HCT116 (cell line): ENCODE measurements around the gene OLA1. TPM values are rescaled to one million over a fixed set of nuclear protein-coding genes. Genes with fewer than 3 reads are reported as not detected.

ENCODE experiments used
- ATAC-seq: fragments of 200-7000 bp; cut with Tn5 transposase; 2 replicates; pipeline ENCODE4 v1.9.1; 2020; ENCODE audit warnings: mild to moderate bottlenecking, moderate library complexity
- BruUV-seq: library from RNA; stranded (reverse); fragments of 400-500 nt; replicated peaks from 2 replicates; lab custom pipeline; 2021; lab: Mats Ljungman, UMichigan
- CTCF ChIA-PET: fragments of 300-600 bp; sonication (Branson Sonifier 250); formaldehyde crosslinking; loops from one replicate; lab custom pipeline; 2021; ENCODE audit warnings: antibody characterized with exemption; lab: Charles Lee
- POLR2A ChIA-PET: fragments of 300-600, 350-600 bp; sonication (Branson Sonifier 250); formaldehyde crosslinking; loops from one replicate; lab custom pipeline; 2021; ENCODE audit warnings: antibody characterized with exemption; lab: Charles Lee
- RAD21 ChIA-PET, 2 experiments: fragments of 300-600 bp; sonication (Branson Sonifier 250); formaldehyde crosslinking; loops; one replicate each; lab custom pipeline; 2023; ENCODE audit warnings: low total read pairs in 2 of 2; ENCODE audit not compliant: uncharacterized antibody in 2 of 2, unreplicated experiment in 2 of 2, low non-redundant PET in 1 of 2; lab: Charles Lee
- DNase-seq: peaks from one replicate; pipeline ENCODE4 v3.0.0-alpha.2; 2010; ENCODE audit warnings: low read depth, low spot score
- H2AFZ ChIP-seq: fragments of 200-600 bp; shearing (Covaris generic), sonication (generic); 2 replicates; pipeline ENCODE4 v1.6.1; 2017; ENCODE audit warnings: low read depth, mixed run types, mixed read lengths, antibody characterized with exemption, low read length; ENCODE audit not compliant: poor library complexity, severe bottlenecking
- H3K27ac ChIP-seq: 2 replicates; pipeline ENCODE4 v1.5.1; 2012; ENCODE audit warnings: low read depth, low read length
- H3K27me3 ChIP-seq: fragments of 200-600 bp; sonication (generic); 2 replicates; pipeline ENCODE4 v1.6.1; 2016; ENCODE audit warnings: mixed run types, low read length, mixed read lengths; ENCODE audit not compliant: insufficient read depth
- H3K36me3 ChIP-seq, 2 experiments: fragments of 200-500 bp in 1 of 2; fragments of 200-600 bp in 1 of 2; sonication (Bioruptor generic) in 1 of 2; sonication (generic) in 1 of 2; 2 replicates each; pipeline versions ENCODE4 v1.5.1 to v1.6.1; 2014 to 2016; ENCODE audit warnings: low read length in 2 of 2, inconsistent platforms in 1 of 2, mixed read lengths in 1 of 2, mixed run types in 1 of 2; ENCODE audit not compliant: insufficient read depth in 2 of 2, control insufficient read depth in 1 of 2
- H3K4me1 ChIP-seq, 2 experiments: fragments of 200-600 bp in 1 of 2; sonication (generic) in 1 of 2; 2 replicates each; pipeline versions ENCODE4 v1.5.1 to v1.6.1; 2012 to 2017; ENCODE audit warnings: low read length in 2 of 2, inconsistent platforms in 1 of 2, mild to moderate bottlenecking in 1 of 2, mixed read lengths in 1 of 2, mixed run types in 1 of 2, moderate library complexity in 1 of 2; ENCODE audit not compliant: insufficient read depth in 2 of 2, control insufficient read depth in 1 of 2
- H3K4me2 ChIP-seq: fragments of 200-600 bp; sonication (generic); 2 replicates; pipeline ENCODE4 v1.6.1; 2017; ENCODE audit warnings: mixed run types, low read length, mixed read lengths
- H3K4me3 ChIP-seq, 2 experiments: fragments of 200-600 bp in 1 of 2; sonication (generic) in 1 of 2; replicated peaks in 1 of 2; 2 replicates each; pipeline ENCODE4 v1.5.1; 2011 to 2016; ENCODE audit warnings: low read length in 2 of 2, control low read depth in 1 of 2, low read depth in 1 of 2, mild to moderate bottlenecking in 1 of 2, mixed read lengths in 1 of 2, mixed run types in 1 of 2
- H3K79me2 ChIP-seq: fragments of 200-600 bp; sonication (generic); 2 replicates; pipeline ENCODE4 v1.6.1; 2017; ENCODE audit warnings: mild to moderate bottlenecking, mixed run types, low read length, moderate library complexity, mixed read lengths; ENCODE audit not compliant: insufficient read depth
- H3K9ac ChIP-seq: fragments of 200-600 bp; sonication (generic); 2 replicates; pipeline ENCODE4 v1.6.1; 2016; ENCODE audit warnings: low read length, mixed read lengths
- H3K9me2 ChIP-seq: fragments of 200-600 bp; sonication (generic), shearing (Covaris generic); 2 replicates; pipeline ENCODE4 v1.6.1; 2017; ENCODE audit warnings: mixed run types, mild to moderate bottlenecking, moderate library complexity; ENCODE audit not compliant: insufficient read depth
- H3K9me3 ChIP-seq, 2 experiments: fragments of 200-500 bp in 1 of 2; fragments of 200-600 bp in 1 of 2; sonication (Bioruptor generic) in 1 of 2; sonication (generic) in 1 of 2; 2 replicates each; pipeline ENCODE4 v1.6.1; 2014 to 2017; ENCODE audit warnings: low read length in 2 of 2, mixed read lengths in 2 of 2, inconsistent platforms in 1 of 2, low read depth in 1 of 2, mild to moderate bottlenecking in 1 of 2, mixed run types in 1 of 2, moderate library complexity in 1 of 2; ENCODE audit not compliant: control insufficient read depth in 1 of 2, insufficient read depth in 1 of 2
- H4K20me1 ChIP-seq: fragments of 200-600 bp; sonication (generic), shearing (Covaris generic); 2 replicates; pipeline ENCODE4 v1.6.1; 2017; ENCODE audit warnings: mixed run types, mild to moderate bottlenecking, moderate library complexity; ENCODE audit not compliant: insufficient read depth
- ATF3 ChIP-seq: IDR thresholded peaks from 2 replicates; pipeline ENCODE4 v1.6.1; 2012
- CBX3 ChIP-seq: IDR thresholded peaks from 2 replicates; pipeline ENCODE4 v1.6.1; 2012; ENCODE audit warnings: low read depth
- CEBPB ChIP-seq: IDR thresholded peaks from 2 replicates; pipeline ENCODE4 v1.6.1; 2012; ENCODE audit warnings: low read depth
- CTCF ChIP-seq, 3 experiments: fragments of 200-600 bp in 1 of 3; sonication (generic) in 1 of 3; IDR thresholded peaks in 2 of 3; conservative IDR thresholded peaks in 1 of 3; 2 replicates each; pipeline ENCODE4 v1.5.1; 2012 to 2017; ENCODE audit warnings: low read depth in 2 of 3, low read length in 2 of 3, antibody characterized with exemption in 1 of 3, borderline replicate concordance in 1 of 3, control low read depth in 1 of 3, mild to moderate bottlenecking in 1 of 3, mixed read lengths in 1 of 3, mixed run types in 1 of 3, moderate library complexity in 1 of 3; ENCODE audit not compliant: insufficient read depth in 1 of 3
- EGR1 ChIP-seq: IDR thresholded peaks from 2 replicates; pipeline ENCODE4 v1.6.1; 2012; ENCODE audit warnings: low read depth
- ELF1 ChIP-seq: IDR thresholded peaks from 2 replicates; pipeline ENCODE4 v1.6.1; 2012; ENCODE audit warnings: low read depth, borderline replicate concordance
- EZH2 ChIP-seq: fragments of 200-600 bp; sonication (generic); IDR thresholded peaks from 2 replicates; pipeline ENCODE4 v1.6.1; 2017; ENCODE audit warnings: antibody characterized with exemption, mixed run types
- JUND ChIP-seq: IDR thresholded peaks from 2 replicates; pipeline ENCODE4 v1.6.1; 2012
- POLR2A ChIP-seq: IDR thresholded peaks from 2 replicates; pipeline ENCODE4 v1.7.0; 2011; ENCODE audit warnings: borderline replicate concordance; ENCODE audit not compliant: insufficient read depth, insufficient read length; ENCODE audit errors: extremely low read depth
- POLR2AphosphoS5 ChIP-seq: IDR thresholded peaks from 2 replicates; pipeline ENCODE4 v1.6.1; 2011; ENCODE audit warnings: mild to moderate bottlenecking, low read depth, low read length, moderate library complexity
- SIN3A ChIP-seq: IDR thresholded peaks from 2 replicates; pipeline ENCODE4 v1.6.1; 2012; ENCODE audit warnings: low read depth
- SRF ChIP-seq: IDR thresholded peaks from 2 replicates; pipeline ENCODE4 v1.6.1; 2012; ENCODE audit warnings: low read depth
- ZNF274 ChIP-seq: fragments of 200-500 bp; sonication (Bioruptor generic); IDR thresholded peaks from 2 replicates; pipeline ENCODE4 v1.6.1; 2014; ENCODE audit warnings: mild to moderate bottlenecking, low read depth, low read length, inconsistent platforms
- intact Hi-C: fragments of 100-400 bp; cut with micrococcal nuclease; formaldehyde crosslinking; loops from 2 replicates; pipeline ENCODE4 v1.10.0; 2022
- total RNA-seq: library from RNA; stranded (reverse); gene quantifications from one replicate; pipeline ENCODE4 v1.2.1, GENCODE V29; 2021; ENCODE audit not compliant: unreplicated experiment

Gene OLA1
- total RNA-seq, 1 experiment from 2014 or later, result 219 TPM

GRCh38 chr2:174184504-174184903, 63.8 kb downstream of the OLA1 start (continued):
- TF ChIP-seq EGR1, result no peak

GRCh38 chr2:174183076-174183475, 65.3 kb downstream of the OLA1 start:
- BruUV-seq, result no TSS peak

GRCh38 chr2:174181368-174181767, 67.0 kb downstream of the OLA1 start:
- DNase-seq, result no peak
- Histone ChIP-seq H3K4me3 (no peak overlapping the region), H4K20me1 (peaks cover 5% of the 10 kb centered on the region; the same call in 1 of the 2 replicates), H3K9me3 (no peaks in the 10 kb centered on the region), H3K9me2 (no peaks in the 10 kb centered on the region), H3K27ac (no peak overlapping the region), H3K4me2 (no peak overlapping the region), H3K79me2 (peaks cover 94% of the 10 kb centered on the region), H2AFZ (no peak overlapping the region), H3K4me1 (no peaks in the 10 kb centered on the region), H3K9ac (no peak overlapping the region), H3K27me3 (no peaks in the 10 kb centered on the region), H3K36me3 (no peaks in the 10 kb centered on the region)
- no peak for ATAC-seq
- intact Hi-C loops, result no loop called here
- ChIA-PET POLR2A (no interaction called here), RAD21 (no interaction called here), CTCF (no interaction called here)
- no TSS peak for BruUV-seq
- TF ChIP-seq SIN3A (no peak), POLR2A (no peak), ATF3 (no peak), SRF (no peak), CEBPB (no peak), CTCF (IDR thresholded peaks at IDR 0.05 in 2 of 3, conservative IDR thresholded peaks at IDR 0.05 in 1 of 3; ENCODE audit: borderline replicate concordance in 1 of 3, insufficient read depth in 1 of 3, low read depth in 2 of 3, low read length in 2 of 3) (no peak), JUND (no peak), EZH2 (no peak), CBX3 (no peak), POLR2AphosphoS5 (no peak), ZNF274 (no peak), ELF1 (no peak)

More at GRCh38 chr2:174183076-174183475, 65.3 kb downstream of the OLA1 start:
- Histone ChIP-seq H3K9me2 (no peaks in the 10 kb centered on the region), H4K20me1 (peaks cover 5% of the 10 kb centered on the region; the same call in 1 of the 2 replicates), H3K9me3 (no peaks in the 10 kb centered on the region), H3K79me2 (peaks cover 94% of the 10 kb centered on the region), H3K9ac (no peak overlapping the region), H2AFZ (no peak overlapping the region), H3K4me3 (no peak overlapping the region), H3K4me2 (no peak overlapping the region), H3K36me3 (no peaks in the 10 kb centered on the region), H3K4me1 (no peaks in the 10 kb centered on the region), H3K27me3 (no peaks in the 10 kb centered on the region), H3K27ac (no peak overlapping the region)
- intact Hi-C loops, result no loop called here
- POLR2A ChIA-PET, result no interaction called here
- ATAC-seq, result no peak
- CTCF ChIA-PET, result no interaction called here
- TF ChIP-seq ATF3 (no peak), CEBPB (no peak)
- no peak for DNase-seq
- RAD21 ChIA-PET, result no interaction called here
